Kidney (tissue), 14 donors: Measurements from ENCODE around the gene C22orf31. TPM values are rescaled to one million over a fixed set of nuclear protein-coding genes. Genes with fewer than 3 reads are reported as not detected.

Source experiments
- DNase-seq, 5 donors: peaks; one replicate each; pipeline ENCODE4 v3.0.0-alpha.2; 2013 to 2020
- FAIRE-seq: peaks from 2 replicates; lab custom pipeline; 2012; peaks lifted over from hg19 to GRCh38; lab: Jason Lieb, UNC
- H3K27ac ChIP-seq, 2 donors: one replicate each; pipeline ENCODE4 v1.7.0; 2013; ENCODE audit warnings: low read depth in 2 of 2, low read length in 2 of 2, inconsistent platforms in 1 of 2
- H3K27me3 ChIP-seq: one replicate; pipeline ENCODE4 v1.7.1; 2013; ENCODE audit warnings: low read length, inconsistent platforms; ENCODE audit not compliant: control insufficient read depth, insufficient read depth
- H3K36me3 ChIP-seq, 3 donors: one replicate each; pipeline versions ENCODE4 v1.7.0 to v1.7.1; 2013; ENCODE audit warnings: low read length in 3 of 3, control low read depth in 1 of 3, inconsistent platforms in 1 of 3; ENCODE audit not compliant: insufficient read depth in 3 of 3, control insufficient read depth in 2 of 3
- H3K4me1 ChIP-seq, 3 donors: one replicate each; pipeline versions ENCODE4 v1.7.0 to v1.7.1; 2013; ENCODE audit warnings: low read length in 3 of 3, inconsistent platforms in 1 of 3, low read depth in 1 of 3; ENCODE audit not compliant: control insufficient read depth in 2 of 3, insufficient read depth in 2 of 3
- H3K4me3 ChIP-seq, 3 donors: one replicate each; pipeline versions ENCODE4 v1.7.0 to v1.8.1; 2013; ENCODE audit warnings: low read length in 3 of 3, control low read depth in 1 of 3, inconsistent platforms in 1 of 3
- H3K9ac ChIP-seq, 3 donors: one replicate each; pipeline versions ENCODE4 v1.7.0 to v1.7.1; 2013; ENCODE audit warnings: low read length in 3 of 3, control low read depth in 1 of 3, inconsistent platforms in 1 of 3
- H3K9me3 ChIP-seq, 3 donors: one replicate each; pipeline versions ENCODE4 v1.7.0 to v1.7.1; 2013; ENCODE audit warnings: low read length in 3 of 3, control low read depth in 1 of 3, inconsistent platforms in 1 of 3; ENCODE audit not compliant: control insufficient read depth in 2 of 3, insufficient read depth in 1 of 3
- CTCF ChIP-seq: IDR thresholded peaks from 3 replicates; pipeline ENCODE4 v1.5.1; 2012; ENCODE audit warnings: mild to moderate bottlenecking, moderate library complexity, borderline replicate concordance; ENCODE audit not compliant: insufficient read depth; ENCODE audit errors: extremely low read depth
- intact Hi-C: fragments of 100-400 bp; cut with DNase I; formaldehyde crosslinking; loops from one replicate; pipeline ENCODE4 v1.11.1; 2022
- polyA plus RNA-seq: library from polyadenylated mRNA; stranded (reverse); fragments of 350-450 nt; fragmentation: Illumina TruSeq; extraction: RNeasy Lipid Tissue Mini Kit (QIAGEN cat#74804); gene quantifications from one replicate; pipeline ENCODE4 v1.2.3, GENCODE V29; 2014; ENCODE audit warnings: low read depth, low replicate concordance; ENCODE audit not compliant: insufficient read depth
- total RNA-seq: library from RNA; stranded (reverse); fragmentation: NEBNext Ultra II Directional; extraction: Animal tissue kit (Norgen Biotek cat#: 25700); gene quantifications from one replicate; pipeline ENCODE4 v1.2.1, GENCODE V29; 2021
- donor health status: control.
- donor health status: control.
- donor health status: control.
- donor health status: control.
- donor health status: control.
- donor health status: DM: yes; HTN: yes; CAD: no.
- donor health status: Normal renal cell carcinoma (clear cell type).

The C22orf31 gene
- total and polyA plus RNA-seq, 2 donors from 2014 or later: not detected

- intact Hi-C loops: no loop called here
- no peaks in the 10 kb centered on the region for H3K27me3 ChIP-seq
- H3K4me3 ChIP-seq: no peak overlapping the region
- no peak for TF ChIP-seq CTCF
- DNase-seq (no peak), FAIRE-seq (no peak)
- H3K36me3 ChIP-seq: no peaks in the 10 kb centered on the region
- H3K4me1 ChIP-seq: peaks cover 3 to 7% (median 7%) of the 10 kb centered on the region in 3 donors
- H3K27ac ChIP-seq: no peak overlapping the region
- no peaks in the 10 kb centered on the region for H3K9me3 ChIP-seq
- H3K9ac ChIP-seq: no peak overlapping the region
These were observed 46.5 kb upstream of the C22orf31 start for GRCh38 chr22:29108137-29108536.

- H3K9ac ChIP-seq: no peak overlapping the region
- no peak for FAIRE-seq
- no peak overlapping the region for H3K27ac ChIP-seq
- H3K9me3 ChIP-seq: no peaks in the 10 kb centered on the region
- H3K4me1 ChIP-seq: peaks cover 3 to 7% (median 7%) of the 10 kb centered on the region in 3 donors
- intact Hi-C loops: no loop called here
- TF ChIP-seq CTCF: no peak
- H3K36me3 ChIP-seq: peaks cover 0 to 2% (median 0%) of the 10 kb centered on the region in 3 donors
- H3K27me3 ChIP-seq: no peaks in the 10 kb centered on the region
- no peak for DNase-seq
- no peak overlapping the region for H3K4me3 ChIP-seq
These were observed 45.2 kb upstream of the C22orf31 start for GRCh38 chr22:29106839-29107238.

GRCh38 chr22:29105468-29105867, 43.8 kb upstream of the C22orf31 start:
- H3K36me3 ChIP-seq: peaks cover 0 to 4% (median 2%) of the 10 kb centered on the region in 3 donors
- TF ChIP-seq CTCF: no peak

GRCh38 chr22:29103121-29103520, 41.5 kb upstream of the C22orf31 start:
- DNase-seq (no peak), FAIRE-seq (no peak)
- Histone ChIP-seq H3K9ac (no peak overlapping the region), H3K4me3 (no peak overlapping the region), H3K27ac (no peak overlapping the region), H3K27me3 (no peaks in the 10 kb centered on the region), H3K9me3 (no peaks in the 10 kb centered on the region), H3K4me1 (no peaks in the 10 kb centered on the region), H3K36me3 (peaks cover 0 to 5% (median 4%) of the 10 kb centered on the region in 3 donors)
- TF ChIP-seq CTCF: no peak
- intact Hi-C loops: no loop called here

More at GRCh38 chr22:29105468-29105867, 43.8 kb upstream of the C22orf31 start:
- no peak overlapping the region for H3K27ac ChIP-seq
- no peak overlapping the region for H3K9ac ChIP-seq
- no peak for FAIRE-seq
- peaks cover 3 to 7% (median 7%) of the 10 kb centered on the region in 3 donors for H3K4me1 ChIP-seq
- H3K9me3 ChIP-seq: no peaks in the 10 kb centered on the region
- no peak for DNase-seq
- H3K4me3 ChIP-seq: no peak overlapping the region
- H3K27me3 ChIP-seq: no peaks in the 10 kb centered on the region
- intact Hi-C loops: no loop called here
